HepG2 (cell line): ENCODE measurements around the gene APOM. TPM values are rescaled to one million over a fixed set of nuclear protein-coding genes. Genes with fewer than 3 reads are reported as not detected.
A peak's percentile ranks its signal among the peaks of the same experiment; 100 is the strongest.

ENCODE experiments used
- DMTF1 ChIP-seq: sonication (generic); formaldehyde crosslinking; IDR thresholded peaks from 2 replicates; pipeline ENCODE4 v1.4.0; 2020; ENCODE audit warnings: mild to moderate bottlenecking, missing genetic modification reagents
- GATAD1 ChIP-seq: IDR thresholded peaks from 2 replicates; pipeline ENCODE4 v1.6.1; 2016; ENCODE audit warnings: missing genetic modification reagents, missing compliant biosample characterization
- GLMP ChIP-seq: sonication (generic); formaldehyde crosslinking; IDR thresholded peaks from 2 replicates; pipeline ENCODE4 v1.9.0; 2021; ENCODE audit warnings: missing genetic modification reagents, mild to moderate bottlenecking, borderline replicate concordance
- GZF1 ChIP-seq: sonication (generic); formaldehyde crosslinking; IDR thresholded peaks from 2 replicates; pipeline ENCODE4 v1.5.1; 2020; ENCODE audit warnings: mild to moderate bottlenecking, missing genetic modification reagents
- HINFP ChIP-seq: sonication (generic); formaldehyde crosslinking; IDR thresholded peaks from 2 replicates; pipeline ENCODE4 v1.4.0; 2020; ENCODE audit warnings: low read depth, mild to moderate bottlenecking, missing genetic modification reagents
- HMGXB3 ChIP-seq: sonication (generic); formaldehyde crosslinking; IDR thresholded peaks from 2 replicates; pipeline ENCODE4 v1.4.0; 2020; ENCODE audit warnings: missing genetic modification reagents, borderline replicate concordance
- HOXA7 ChIP-seq: sonication (generic); formaldehyde crosslinking; IDR thresholded peaks from 2 replicates; pipeline ENCODE4 v1.8.1; 2022; ENCODE audit warnings: mild to moderate bottlenecking, missing genetic modification reagents, moderate library complexity
- KAT7 ChIP-seq: IDR thresholded peaks from 2 replicates; pipeline ENCODE4 v1.6.1; 2018; ENCODE audit warnings: borderline replicate concordance, missing compliant biosample characterization
- MAFG ChIP-seq: sonication (generic); formaldehyde crosslinking; IDR thresholded peaks from 2 replicates; pipeline ENCODE4 v1.5.1; 2020; ENCODE audit warnings: mild to moderate bottlenecking, missing genetic modification reagents
- SIX1 ChIP-seq: sonication (generic); formaldehyde crosslinking; IDR thresholded peaks from 2 replicates; pipeline ENCODE4 v1.4.0; 2020; ENCODE audit warnings: missing genetic modification reagents, borderline replicate concordance
- ZFP37 ChIP-seq: sonication (generic); formaldehyde crosslinking; IDR thresholded peaks from 2 replicates; pipeline ENCODE4 v1.4.0; 2020; ENCODE audit warnings: missing genetic modification reagents, borderline replicate concordance
- polyA plus RNA-seq, 8 experiments: library from polyadenylated mRNA; depleted of rRNA in 3 of 8; stranded (reverse) in 7 of 8; unstranded in 1 of 8; fragments of >200 nt; fragmentation: Illumina TruSeq in 4 of 8; extraction: Trizol in 4 of 8; gene quantifications; 2 replicates each; pipeline versions ENCODE4 v1.2.1 to v1.2.3, GENCODE V29; 2011 to 2016; ENCODE audit warnings: low read depth in 4 of 8, missing spikeins in 1 of 8, mixed read lengths in 1 of 8; ENCODE audit not compliant: insufficient read depth in 1 of 8
- total RNA-seq, 5 experiments: library from RNA; depleted of rRNA; stranded (reverse); fragments of >200 nt; fragmentation: Illumina TruSeq; extraction: Trizol; gene quantifications; 2 replicates each; pipeline ENCODE4 v1.2.3, GENCODE V29; 2016; ENCODE audit warnings: low read depth in 1 of 5
- TF ChIP-seq, protein P1 (sequence below): sonication (generic); formaldehyde crosslinking; IDR thresholded peaks from 2 replicates; pipeline ENCODE4 v1.8.1; 2023; ENCODE audit warnings: mild to moderate bottlenecking, missing genetic modification reagents
- TF ChIP-seq, protein P2 (sequence below): fragments of 450-650 bp; IDR thresholded peaks from 2 replicates; pipeline ENCODE4 v1.6.1; 2016

Gene APOM
- total and polyA plus RNA-seq, 2 of the 13 experiments (the other 11 are each of a cell fraction or from before 2014, with no cell fraction given): 98.2 to 1,140 TPM

- TF ChIP-seq, protein P1, sequence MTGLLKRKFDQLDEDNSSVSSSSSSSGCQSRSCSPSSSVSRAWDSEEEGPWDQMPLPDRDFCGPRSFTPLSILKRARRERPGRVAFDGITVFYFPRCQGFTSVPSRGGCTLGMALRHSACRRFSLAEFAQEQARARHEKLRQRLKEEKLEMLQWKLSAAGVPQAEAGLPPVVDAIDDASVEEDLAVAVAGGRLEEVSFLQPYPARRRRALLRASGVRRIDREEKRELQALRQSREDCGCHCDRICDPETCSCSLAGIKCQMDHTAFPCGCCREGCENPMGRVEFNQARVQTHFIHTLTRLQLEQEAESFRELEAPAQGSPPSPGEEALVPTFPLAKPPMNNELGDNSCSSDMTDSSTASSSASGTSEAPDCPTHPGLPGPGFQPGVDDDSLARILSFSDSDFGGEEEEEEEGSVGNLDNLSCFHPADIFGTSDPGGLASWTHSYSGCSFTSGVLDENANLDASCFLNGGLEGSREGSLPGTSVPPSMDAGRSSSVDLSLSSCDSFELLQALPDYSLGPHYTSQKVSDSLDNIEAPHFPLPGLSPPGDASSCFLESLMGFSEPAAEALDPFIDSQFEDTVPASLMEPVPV (CRISPR knock-in tag): no peak; the same call in 1 of the 2 replicates
- TF ChIP-seq ZFP37 (CRISPR knock-in tag) (no peak), GATAD1 (CRISPR knock-in tag) (peak; percentile 14; the same call in 1 of the 2 replicates), GZF1 (CRISPR knock-in tag) (no peak; the same call in none of the 2 replicates), HMGXB3 (CRISPR knock-in tag) (no peak; the same call in 1 of the 2 replicates), HOXA7 (CRISPR knock-in tag) (no peak), SIX1 (CRISPR knock-in tag) (no peak), HINFP (0 out of 2 replicates have a peak, but pooled peaks have one; percentile 17), DMTF1 (no peak), GLMP (CRISPR knock-in tag) (no peak), KAT7 (no peak; the same call in 1 of the 2 replicates), MAFG (no peak)
- TF ChIP-seq, protein P2, sequence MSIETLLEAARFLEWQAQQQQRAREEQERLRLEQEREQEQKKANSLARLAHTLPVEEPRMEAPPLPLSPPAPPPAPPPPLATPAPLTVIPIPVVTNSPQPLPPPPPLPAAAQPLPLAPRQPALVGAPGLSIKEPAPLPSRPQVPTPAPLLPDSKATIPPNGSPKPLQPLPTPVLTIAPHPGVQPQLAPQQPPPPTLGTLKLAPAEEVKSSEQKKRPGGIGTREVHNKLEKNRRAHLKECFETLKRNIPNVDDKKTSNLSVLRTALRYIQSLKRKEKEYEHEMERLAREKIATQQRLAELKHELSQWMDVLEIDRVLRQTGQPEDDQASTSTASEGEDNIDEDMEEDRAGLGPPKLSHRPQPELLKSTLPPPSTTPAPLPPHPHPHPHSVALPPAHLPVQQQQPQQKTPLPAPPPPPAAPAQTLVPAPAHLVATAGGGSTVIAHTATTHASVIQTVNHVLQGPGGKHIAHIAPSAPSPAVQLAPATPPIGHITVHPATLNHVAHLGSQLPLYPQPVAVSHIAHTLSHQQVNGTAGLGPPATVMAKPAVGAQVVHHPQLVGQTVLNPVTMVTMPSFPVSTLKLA: no peak
Observed at GRCh38 chr6:31620586-31621319, 34.9 kb upstream of the APOM start, which contains the start of gene PRRC2A (continued).
